ENCODE measurements around the gene RDX. TPM values are rescaled to one million over a fixed set of nuclear protein-coding genes. Genes with fewer than 3 reads are reported as not detected.

The RDX gene
- total and polyA plus RNA-seq, 2 of the 8 experiments (the other 6 are each of a cell fraction or from before 2014, with no cell fraction given) = 27.4 to 100 TPM

- Histone ChIP-seq H2BK20ac (ENCODE audit: low read length) (no peak overlapping the region), H3K4me3 (ENCODE audit: extremely low read depth in 1 of 4, insufficient read depth in 2 of 4, low read depth in 3 of 4, low read length in 4 of 4) (no peak overlapping the region)
- TF ChIP-seq HDAC6 (IDR thresholded peaks at IDR 0.05; ENCODE audit: low read depth, low read length) (no peak), JUN (IDR thresholded peaks at IDR 0.05; ENCODE audit: low read depth, low read length) (no peak), RFX5 (IDR thresholded peaks at IDR 0.05; ENCODE audit: borderline replicate concordance, low read depth, low read length) (no peak), BRCA1 (IDR thresholded peaks at IDR 0.05; ENCODE audit: low read depth, low read length) (no peak), MAX (IDR thresholded peaks at IDR 0.05) (no peak), SP1 (IDR thresholded peaks at IDR 0.05; ENCODE audit: low read depth, low read length) (no peak), TAF1 (IDR thresholded peaks at IDR 0.05; ENCODE audit: low read depth, low read length) (no peak), RAD21 (IDR thresholded peaks at IDR 0.05 in 1 of 2, conservative IDR thresholded peaks at IDR 0.05 in 1 of 2; ENCODE audit: low read depth in 2 of 2, low read length in 2 of 2) (no peak), SP4 (IDR thresholded peaks at IDR 0.05; ENCODE audit: low read length) (no peak)
Observed at GRCh38 chr11:110217936-110218335, 78.5 kb downstream of the RDX start.

More at GRCh38 chr11:110217936-110218335, 78.5 kb downstream of the RDX start:
- no peak overlapping the region for H2BK15ac ChIP-seq (ENCODE audit: low read length)
- no peak overlapping the region for H3K4ac ChIP-seq (replicated peaks; ENCODE audit: insufficient read length, low read depth, low read length)
- no peaks in the 10 kb centered on the region for H3K4me1 ChIP-seq (replicated peaks in 1 of 4; ENCODE audit: control insufficient read depth in 3 of 4, insufficient read depth in 4 of 4, low read length in 3 of 4)
- H4K20me1 ChIP-seq (replicated peaks in 1 of 2; ENCODE audit: control insufficient read depth in 1 of 2, insufficient read depth in 2 of 2, low read length in 2 of 2) = no peaks in the 10 kb centered on the region
- DNase-seq (ENCODE audit: low read depth in 1 of 2, low spot score in 2 of 2) = no peak
- no peak overlapping the region for H4K5ac ChIP-seq (ENCODE audit: insufficient read length, low read depth, low read length)
- H3K27ac ChIP-seq (ENCODE audit: low read depth, low read length) = no peak overlapping the region
- H4K8ac ChIP-seq (ENCODE audit: extremely low read depth, insufficient read depth, low read length) = no peak overlapping the region
- H2BK5ac ChIP-seq (ENCODE audit: low read depth, low read length) = no peak overlapping the region
- H4K91ac ChIP-seq (replicated peaks; ENCODE audit: insufficient read length, low read length) = no peak overlapping the region
- no peaks in the 10 kb centered on the region for H3K23me2 ChIP-seq (ENCODE audit: low read depth, low read length)
- no peak overlapping the region for H3K56ac ChIP-seq (replicated peaks; ENCODE audit: insufficient read length, low read depth, low read length)
- no peaks in the 10 kb centered on the region for H3K79me2 ChIP-seq (ENCODE audit: control insufficient read depth in 1 of 2, insufficient read depth in 2 of 2, low read length in 2 of 2)
- H3K9ac ChIP-seq (replicated peaks in 1 of 4; ENCODE audit: extremely low read depth in 1 of 4, low read depth in 3 of 4, low read length in 3 of 4) = no peak overlapping the region
- H2BK120ac ChIP-seq (replicated peaks; ENCODE audit: low read depth, low read length) = no peak overlapping the region
- ChIA-PET CTCF (ENCODE audit: partially characterized antibody) (no interaction called here), POLR2A (ENCODE audit: partially characterized antibody) (interaction anchor here (1.7 kb wide), 1 partner anchor 9 kb away, joined by 4 read pairs; no protein-coding TSS in a partner anchor)
- no peak overlapping the region for H3K23ac ChIP-seq (ENCODE audit: insufficient read length)
- WGBS, 2 experiments (ENCODE audit: extremely low coverage in 1 of 2, insufficient coverage in 1 of 2, insufficient read length in 1 of 2, insufficient replicate concordance in 2 of 2, low coverage in 1 of 2, low lambda C conversion rate in 2 of 2, missing lambda C conversion rate in 1 of 2) = 84% methylated on average over 3 of the region's 3 CpGs; no CpG with 5 or more reads in 1 of the 2 experiments
- no peaks in the 10 kb centered on the region for H3K27me3 ChIP-seq (replicated peaks in 1 of 4; ENCODE audit: control insufficient read depth in 3 of 4, extremely low read depth in 1 of 4, insufficient read depth in 3 of 4, low read length in 3 of 4)
- no peaks in the 10 kb centered on the region for H3K79me1 ChIP-seq (ENCODE audit: low read depth, low read length)
- H2AFZ ChIP-seq (ENCODE audit: low read length) = no peak overlapping the region
- no peak overlapping the region for H3K18ac ChIP-seq (ENCODE audit: extremely low read depth, low read length)
- no peak overlapping the region for H2BK12ac ChIP-seq (ENCODE audit: low read depth, low read length)
- no peaks in the 10 kb centered on the region for H3K9me3 ChIP-seq (ENCODE audit: insufficient read depth in 2 of 2, low read depth in 1 of 2, low read length in 1 of 2)
- no peaks in the 10 kb centered on the region for H3K36me3 ChIP-seq (ENCODE audit: control insufficient read depth in 2 of 4, insufficient read depth in 4 of 4, low read length in 3 of 4)
- no peak overlapping the region for H3K14ac ChIP-seq (ENCODE audit: insufficient read length)
- no peak for FAIRE-seq
- H3K4me2 ChIP-seq (ENCODE audit: insufficient read depth in 1 of 2, low read depth in 2 of 2, low read length in 2 of 2) = no peak overlapping the region
- H2AK5ac ChIP-seq (ENCODE audit: low read depth, low read length) = no peak overlapping the region

All from H1 (cell line).